OCI-LY1 (cell line): ENCODE measurements around the gene POLA1.

ENCODE experiments used
- EZH2 ChIP-seq: fragments of 200-600 bp; sonication (generic), shearing (Covaris generic); IDR thresholded peaks from 2 replicates; pipeline ENCODE4 v1.8.0; 2017; ENCODE audit warnings: borderline replicate concordance, mixed run types, mild to moderate bottlenecking, antibody characterized with exemption, low read length, moderate library complexity, mixed read lengths
- TF ChIP-seq, protein P1 (sequence below): fragments of 200-600 bp; sonication (generic), shearing (Covaris generic); IDR thresholded peaks from 2 replicates; pipeline ENCODE4 v1.5.1; 2017; ENCODE audit warnings: mild to moderate bottlenecking, antibody characterized with exemption, low read length, moderate library complexity, mixed read lengths

GRCh38 chrX:24899391-24899790 lies 205.7 kb downstream of the POLA1 start:
- TF ChIP-seq EZH2, result no peak
- TF ChIP-seq, protein P1, sequence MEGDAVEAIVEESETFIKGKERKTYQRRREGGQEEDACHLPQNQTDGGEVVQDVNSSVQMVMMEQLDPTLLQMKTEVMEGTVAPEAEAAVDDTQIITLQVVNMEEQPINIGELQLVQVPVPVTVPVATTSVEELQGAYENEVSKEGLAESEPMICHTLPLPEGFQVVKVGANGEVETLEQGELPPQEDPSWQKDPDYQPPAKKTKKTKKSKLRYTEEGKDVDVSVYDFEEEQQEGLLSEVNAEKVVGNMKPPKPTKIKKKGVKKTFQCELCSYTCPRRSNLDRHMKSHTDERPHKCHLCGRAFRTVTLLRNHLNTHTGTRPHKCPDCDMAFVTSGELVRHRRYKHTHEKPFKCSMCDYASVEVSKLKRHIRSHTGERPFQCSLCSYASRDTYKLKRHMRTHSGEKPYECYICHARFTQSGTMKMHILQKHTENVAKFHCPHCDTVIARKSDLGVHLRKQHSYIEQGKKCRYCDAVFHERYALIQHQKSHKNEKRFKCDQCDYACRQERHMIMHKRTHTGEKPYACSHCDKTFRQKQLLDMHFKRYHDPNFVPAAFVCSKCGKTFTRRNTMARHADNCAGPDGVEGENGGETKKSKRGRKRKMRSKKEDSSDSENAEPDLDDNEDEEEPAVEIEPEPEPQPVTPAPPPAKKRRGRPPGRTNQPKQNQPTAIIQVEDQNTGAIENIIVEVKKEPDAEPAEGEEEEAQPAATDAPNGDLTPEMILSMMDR, result no peak
